GM12801 (cell line): Measurements from ENCODE around the gene SMAD3.

ENCODE experiments used
- CTCF ChIP-seq: IDR thresholded peaks from one replicate; pipeline ENCODE4 v1.5.1; 2011; ENCODE audit warnings: control low read depth; ENCODE audit not compliant: insufficient read length; ENCODE audit errors: extremely low read depth

Gene SMAD3

GRCh38 chr15:67030036-67030762, 35.2 kb upstream of the SMAD3 start:
- no peak for TF ChIP-seq CTCF

GRCh38 chr15:67031331-67031730, 34.1 kb upstream of the SMAD3 start:
- TF ChIP-seq CTCF = no peak

- TF ChIP-seq CTCF = no peak
Observed at GRCh38 chr15:67032608-67033007, 32.8 kb upstream of the SMAD3 start.

GRCh38 chr15:67033012-67033411, 32.4 kb upstream of the SMAD3 start:
- TF ChIP-seq CTCF = no peak

GRCh38 chr15:67033571-67034044, 31.8 kb upstream of the SMAD3 start:
- no peak for TF ChIP-seq CTCF

GRCh38 chr15:67035886-67036285, 29.5 kb upstream of the SMAD3 start:
- no peak for TF ChIP-seq CTCF

- no peak for TF ChIP-seq CTCF
Observed at GRCh38 chr15:67036775-67037555, 28.4 kb upstream of the SMAD3 start.
